Testis (tissue), 3 donors: Measurements from ENCODE around the gene SMYD3. TPM values are rescaled to one million over a fixed set of nuclear protein-coding genes. Genes with fewer than 3 reads are reported as not detected.

Experiments used
- DNase-seq: peaks from one replicate; pipeline ENCODE4 v3.0.0-alpha.2; 2019
- H3K27ac ChIP-seq, 2 donors: fragments of 200-600 bp; sonication (generic); one replicate each; pipeline ENCODE4 v1.5.1; 2019
- H3K27me3 ChIP-seq: fragments of 200-600 bp; sonication (generic); one replicate; pipeline ENCODE4 v1.5.1; 2019
- H3K36me3 ChIP-seq: fragments of 200-600 bp; sonication (generic); one replicate; pipeline ENCODE4 v1.5.1; 2017; ENCODE audit warnings: low read depth; ENCODE audit errors: missing control alignments
- H3K4me1 ChIP-seq: fragments of 200-600 bp; sonication (generic); one replicate; pipeline ENCODE4 v1.5.1; 2019
- H3K4me3 ChIP-seq, 2 donors: fragments of 200-600 bp; sonication (generic); one replicate each; pipeline ENCODE4 v1.5.1; 2017 to 2019
- H3K9me3 ChIP-seq: fragments of 200-600 bp; sonication (generic); one replicate; pipeline ENCODE4 v1.5.1; 2017
- CTCF ChIP-seq, 3 experiments: fragments of 450-650 bp in 2 of 3; fragments of 200-600 bp in 1 of 3; sonication (generic) in 1 of 3; IDR thresholded peaks; one replicate each; pipeline ENCODE4 v1.5.1; 2016 to 2019; ENCODE audit warnings: antibody characterized with exemption in 3 of 3, mild to moderate bottlenecking in 2 of 3, moderate library complexity in 1 of 3
- POLR2A ChIP-seq: fragments of 450-650 bp; IDR thresholded peaks from one replicate; pipeline ENCODE4 v1.6.1; 2017; ENCODE audit warnings: antibody characterized with exemption, mild to moderate bottlenecking, moderate library complexity
- WGBS, 2 donors: methylation state at CpG; one replicate each; pipeline ENCODE4 v1.1.5; 2018; 5-methylcytosine and 5-hydroxymethylcytosine counted together
- intact Hi-C: fragments of 100-400 bp; cut with DNase I; formaldehyde crosslinking; loops from one replicate; pipeline ENCODE4 v1.15.1; 2023; ENCODE audit warnings: low total_unique reads
- polyA plus RNA-seq: library from polyadenylated mRNA; stranded (reverse); fragments of 350-450 nt; fragmentation: Illumina TruSeq; extraction: RNeasy Lipid Tissue Mini Kit (QIAGEN cat#74804); gene quantifications from one replicate; pipeline ENCODE4 v1.2.3, GENCODE V29; 2014; ENCODE audit warnings: low read depth, low replicate concordance; ENCODE audit not compliant: insufficient read depth
- total RNA-seq, 2 donors: library from RNA; depleted of rRNA; stranded (reverse); fragments of >200 nt; gene quantifications; one replicate each; pipeline ENCODE4 v1.2.3, GENCODE V29; 2016

Gene SMYD3
- total and polyA plus RNA-seq, 3 donors from 2014 or later = 23.0 to 38.8 (median 38.7) TPM

GRCh38 chr1:245807306-245807705 lies 699.8 kb downstream of the SMYD3 start:
- no peaks in the 10 kb centered on the region for H3K27me3 ChIP-seq
- TF ChIP-seq CTCF (IDR thresholded peaks at IDR 0.05) = no peak
- no peak for TF ChIP-seq POLR2A
- H3K4me1 ChIP-seq = no peaks in the 10 kb centered on the region
- intact Hi-C loops = no loop called here
- H3K4me3 ChIP-seq = no peak overlapping the region
- no peak overlapping the region for H3K27ac ChIP-seq
- no peak for DNase-seq
- H3K36me3 ChIP-seq = no peaks in the 10 kb centered on the region
- 39 to 61% methylated on average over 10 of the region's 10 CpGs for WGBS, 2 donors
- H3K9me3 ChIP-seq = no peaks in the 10 kb centered on the region

- Histone ChIP-seq H3K27ac (no peak overlapping the region), H3K4me1 (no peaks in the 10 kb centered on the region), H3K9me3 (no peaks in the 10 kb centered on the region), H3K36me3 (no peaks in the 10 kb centered on the region), H3K4me3 (no peak overlapping the region), H3K27me3 (no peaks in the 10 kb centered on the region)
- no peak for TF ChIP-seq CTCF (IDR thresholded peaks at IDR 0.05)
- no peak for TF ChIP-seq POLR2A
- no peak for DNase-seq
- intact Hi-C loops = no loop called here
- WGBS, 2 donors = 0 to 33% methylated on average over 1 of the region's 1 CpG
Observed at GRCh38 chr1:245805532-245805931, 701.5 kb downstream of the SMYD3 start.

- Histone ChIP-seq H3K9me3 (no peaks in the 10 kb centered on the region), H3K36me3 (no peaks in the 10 kb centered on the region), H3K27ac (no peak overlapping the region), H3K4me3 (no peak overlapping the region), H3K4me1 (no peaks in the 10 kb centered on the region), H3K27me3 (no peaks in the 10 kb centered on the region)
- no peak for DNase-seq
- intact Hi-C loops = no loop called here
- TF ChIP-seq POLR2A (no peak), CTCF (IDR thresholded peaks at IDR 0.05) (no peak)
- WGBS, 2 donors = 88 to 91% methylated on average over 4 of the region's 4 CpGs
Observed at GRCh38 chr1:245804696-245805095, 702.4 kb downstream of the SMYD3 start.

GRCh38 chr1:245803666-245804037 lies 703.4 kb downstream of the SMYD3 start:
- no peak for TF ChIP-seq POLR2A
- no peak for TF ChIP-seq CTCF (IDR thresholded peaks at IDR 0.05)
- Histone ChIP-seq H3K36me3 (no peaks in the 10 kb centered on the region), H3K4me1 (no peaks in the 10 kb centered on the region), H3K4me3 (no peak overlapping the region), H3K9me3 (no peaks in the 10 kb centered on the region), H3K27me3 (no peaks in the 10 kb centered on the region), H3K27ac (no peak overlapping the region)
- intact Hi-C loops = no loop called here
- no peak for DNase-seq
- WGBS, 2 donors = 78 to 95% methylated on average over 5 of the region's 5 CpGs

GRCh38 chr1:245802941-245803665 lies 704.0 kb downstream of the SMYD3 start:
- no peak for DNase-seq
- intact Hi-C loops = no loop called here
- no peaks in the 10 kb centered on the region for H3K27me3 ChIP-seq
- no peaks in the 10 kb centered on the region for H3K4me1 ChIP-seq
- no peaks in the 10 kb centered on the region for H3K9me3 ChIP-seq
- H3K36me3 ChIP-seq = no peaks in the 10 kb centered on the region
- 91 to 92% methylated on average over 9 of the region's 9 CpGs for WGBS, 2 donors
- no peak overlapping the region for H3K27ac ChIP-seq
- no peak for TF ChIP-seq CTCF (IDR thresholded peaks at IDR 0.05)
- no peak for TF ChIP-seq POLR2A
- H3K4me3 ChIP-seq = no peak overlapping the region
